ENCODE data around the gene NAGPA.

The NAGPA gene

DNA sequence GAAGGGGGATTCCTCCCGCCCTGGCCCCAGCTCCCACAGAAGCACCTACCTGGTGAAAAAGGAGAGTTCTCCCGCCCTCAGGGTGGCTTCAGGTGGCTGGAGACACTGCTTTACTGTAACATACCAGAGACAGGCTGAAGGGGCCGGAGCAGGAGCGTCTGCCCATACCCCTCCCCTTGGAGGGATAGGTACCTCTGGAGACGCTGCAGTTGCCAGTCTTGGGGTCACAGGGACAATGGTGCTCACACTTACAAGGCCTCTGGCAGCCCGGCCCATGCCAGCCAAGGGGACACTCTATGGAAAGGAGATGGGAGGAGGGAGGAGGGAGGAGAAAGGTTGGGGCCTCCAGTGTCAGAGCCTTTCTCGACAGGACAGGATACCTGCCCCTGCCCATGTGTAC lies 6.6 kb downstream of the NAGPA start:
- DNase-seq, result no peak

- no peak for DNase-seq
Measured at GRCh38 chr16:5026664-5027063, 7.1 kb downstream of the NAGPA start.

DNA sequence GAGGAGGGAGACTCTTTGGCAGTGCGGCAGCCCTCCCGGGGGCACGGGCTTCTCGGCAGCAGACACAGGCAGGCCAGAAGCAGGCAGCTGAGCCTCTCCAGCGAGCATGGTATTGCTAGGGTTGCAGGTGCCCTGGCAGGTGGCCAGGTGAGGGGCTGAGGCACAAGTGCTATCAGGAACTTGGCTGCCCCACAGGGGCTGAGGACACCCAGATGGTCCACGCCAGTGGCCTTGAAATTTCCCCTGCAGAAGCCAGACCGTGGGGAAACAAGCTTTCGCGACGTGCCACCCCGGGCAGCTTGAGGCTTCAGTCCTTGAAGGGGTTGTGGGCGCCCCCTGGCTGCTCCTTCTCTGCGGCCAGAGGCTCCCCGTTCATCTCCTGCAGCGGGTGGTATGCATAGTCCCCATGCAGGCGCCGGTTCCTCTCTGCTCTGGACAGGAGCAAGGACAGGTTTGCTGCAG lies 8.5 kb downstream of the NAGPA start:
- no peak for DNase-seq

GRCh38 chr16:5024632-5025031 lies 9.1 kb downstream of the NAGPA start:
- DNase-seq, result no peak

DNA sequence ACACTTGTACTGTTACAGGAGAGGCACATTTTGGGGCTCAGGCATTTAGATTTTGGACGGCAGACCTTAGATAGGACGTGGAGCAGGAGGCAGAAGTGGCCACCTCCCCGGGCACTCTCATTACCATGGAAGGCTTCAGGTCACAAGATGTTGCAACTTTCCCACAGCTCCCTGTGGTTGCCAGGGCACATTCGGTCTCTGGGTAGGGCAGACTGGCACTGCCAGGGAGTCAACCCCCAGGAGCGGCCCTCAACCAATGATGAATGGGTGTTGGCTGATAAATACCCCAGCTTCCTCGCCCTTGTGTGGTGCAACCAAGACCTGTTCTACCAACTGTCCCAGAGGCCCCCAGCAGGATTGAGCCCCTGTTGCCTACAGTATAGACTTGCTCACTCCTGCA lies 11.2 kb downstream of the NAGPA start:
- no peak for DNase-seq

DNA sequence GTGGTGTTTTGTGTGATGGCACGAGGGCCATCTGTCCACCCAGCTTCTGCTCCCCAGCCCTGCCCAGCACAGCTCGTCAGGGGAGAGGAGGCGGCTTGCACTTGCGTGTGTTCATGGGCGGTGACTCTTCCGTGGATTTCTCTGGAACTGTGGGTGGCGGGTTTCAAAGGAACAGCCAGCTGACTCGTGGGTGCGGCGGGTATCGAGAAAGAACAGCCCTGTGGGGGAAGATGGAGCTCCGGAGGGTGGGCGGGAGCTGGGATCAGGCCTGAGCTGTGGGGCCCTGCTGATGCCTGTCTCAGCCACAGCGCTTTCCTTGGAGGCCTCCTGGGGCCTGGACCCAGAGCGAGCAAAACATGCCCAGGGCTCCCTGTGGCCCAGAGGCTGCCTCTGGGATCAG lies 13.2 kb downstream of the NAGPA start:
- no peak for DNase-seq

- DNase-seq, result no peak
Measured at GRCh38 chr16:5019775-5020174, 14.0 kb downstream of the NAGPA start.

GRCh38 chr16:5018793-5019192 lies 14.9 kb downstream of the NAGPA start:
- DNase-seq, result no peak

- DNase-seq, result no peak
Measured at GRCh38 chr16:5017678-5017969, 16.1 kb downstream of the NAGPA start.

- no peak for DNase-seq
Measured at GRCh38 chr16:5016967-5017677, 16.6 kb downstream of the NAGPA start.

- DNase-seq, result no peak
Measured at GRCh38 chr16:5015887-5016286, 17.8 kb downstream of the NAGPA start.

DNA sequence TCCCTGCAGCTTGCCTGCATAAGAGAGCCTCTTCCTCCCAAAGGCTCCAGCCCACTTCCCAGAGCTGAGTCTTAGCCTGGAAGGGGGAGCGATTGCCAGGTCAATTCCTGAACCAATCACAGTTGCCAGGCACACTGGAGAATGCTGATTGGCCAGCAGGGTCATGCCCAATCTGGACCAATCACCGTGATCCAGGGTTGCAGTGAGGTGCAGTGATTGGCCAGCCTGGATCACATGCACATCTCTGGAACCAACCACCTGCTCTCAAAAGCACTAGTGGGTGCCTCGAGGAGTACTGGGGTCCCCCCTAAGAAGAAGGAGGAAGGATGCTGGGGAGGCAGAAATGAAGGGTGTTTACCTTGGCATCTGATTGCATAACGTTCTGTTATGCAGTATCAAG lies 18.4 kb downstream of the NAGPA start:
- no peak for DNase-seq

- no peak for DNase-seq
Measured at GRCh38 chr16:5012887-5013286, 20.8 kb downstream of the NAGPA start.

GRCh38 chr16:5011637-5012036 lies 22.1 kb downstream of the NAGPA start:
- DNase-seq, result no peak

DNA sequence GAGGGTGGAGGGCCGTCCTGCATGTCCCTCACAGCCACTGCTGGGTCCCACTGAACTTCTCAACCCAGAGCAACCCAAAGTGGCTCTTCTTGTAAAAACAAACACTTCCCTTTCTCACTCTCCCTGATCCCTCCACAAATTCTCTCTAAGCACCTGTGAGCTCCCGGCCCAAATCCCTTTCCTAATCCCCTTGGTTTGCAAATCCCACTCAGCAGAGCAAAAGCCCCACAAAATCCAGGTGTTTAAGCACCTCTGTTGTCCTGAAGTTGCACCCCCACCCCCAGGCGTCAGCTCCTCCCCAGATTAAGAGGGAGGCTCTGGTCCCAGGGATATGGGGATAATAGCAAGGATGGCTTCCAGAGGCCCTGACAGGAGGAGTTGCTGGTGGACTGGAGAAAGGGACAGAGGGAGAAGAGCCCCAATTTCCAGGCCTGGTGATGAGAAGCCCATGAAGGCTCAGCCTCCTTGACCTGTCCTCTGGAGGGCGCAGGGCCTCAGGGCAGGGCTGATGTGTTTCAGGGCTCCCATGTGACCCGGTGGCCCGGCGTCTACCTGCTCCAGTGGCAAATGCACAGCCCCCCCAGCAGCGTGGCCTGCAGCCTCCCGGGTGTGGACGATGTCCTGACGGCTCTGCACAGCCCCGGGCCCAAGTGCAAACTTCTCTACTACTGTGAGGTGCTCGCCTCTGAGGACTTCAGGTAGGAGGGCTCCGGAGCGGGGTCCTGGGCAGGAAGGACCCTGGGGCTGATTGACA lies 23.0 kb downstream of the NAGPA start:
- DNase-seq, result no peak

DNA sequence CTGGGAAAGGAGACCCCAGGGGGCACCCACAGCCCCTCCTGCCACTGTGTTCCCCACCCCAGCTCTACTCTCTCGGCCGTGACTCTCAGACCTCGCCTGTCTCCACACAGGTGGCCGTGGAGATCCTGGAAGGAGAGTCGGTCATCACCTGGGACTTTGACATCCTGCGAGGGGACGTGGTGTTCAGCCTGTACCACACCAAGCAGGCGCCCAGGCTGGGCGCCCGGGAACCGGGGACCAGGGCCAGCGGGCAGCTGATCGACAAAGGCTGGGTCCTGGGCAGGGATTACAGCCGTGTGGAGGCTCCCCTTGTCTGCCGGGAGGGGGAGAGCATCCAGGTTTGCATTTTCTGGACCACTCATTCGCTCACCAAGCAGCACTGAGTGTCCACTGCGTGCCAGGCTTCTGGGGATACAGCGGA lies 25.4 kb downstream of the NAGPA start:
- no peak for DNase-seq

- DNase-seq, result no peak
Measured at GRCh38 chr16:5007256-5007655, 26.5 kb downstream of the NAGPA start.

DNA sequence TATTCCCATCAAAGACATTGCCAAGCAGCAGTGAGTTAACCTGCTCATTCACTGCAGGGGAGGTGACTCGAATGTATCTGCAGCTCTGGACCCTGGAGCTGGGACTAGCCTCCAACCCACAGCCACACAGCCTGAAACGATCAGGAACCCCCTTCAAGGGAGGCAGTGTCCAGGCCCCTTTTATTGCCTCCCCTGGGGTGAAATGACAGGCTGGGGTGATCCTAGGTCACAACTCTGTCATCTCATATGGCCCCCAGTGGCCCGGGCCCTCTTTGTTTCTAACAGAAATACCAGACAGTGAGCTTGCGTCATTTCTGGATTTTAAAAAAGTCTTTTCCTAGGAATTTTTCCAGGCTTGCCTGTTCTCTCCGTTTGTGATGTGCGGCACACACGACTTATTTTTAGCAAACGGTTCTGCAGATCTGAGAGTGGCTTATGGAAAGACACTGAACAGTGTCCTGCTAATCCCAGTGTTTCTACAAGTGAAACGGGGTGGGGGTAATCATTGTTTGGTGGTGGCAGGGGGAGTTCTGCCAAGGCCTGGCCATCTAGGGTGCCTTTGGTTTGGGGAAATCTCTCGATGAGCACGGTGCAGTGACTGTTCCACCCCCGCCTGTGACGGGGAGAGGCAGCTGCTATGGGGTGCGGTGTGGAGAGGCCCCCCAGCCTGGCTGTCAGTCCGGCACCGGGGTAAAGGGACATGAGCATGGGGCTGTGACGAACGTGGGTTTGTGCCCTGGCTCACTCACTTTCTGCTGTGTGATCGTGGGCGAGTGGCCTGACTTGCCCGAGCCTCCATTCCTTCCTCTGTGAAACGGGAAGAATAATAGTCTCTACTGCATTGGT lies 27.2 kb downstream of the NAGPA start:
- DNase-seq, result no peak

DNA sequence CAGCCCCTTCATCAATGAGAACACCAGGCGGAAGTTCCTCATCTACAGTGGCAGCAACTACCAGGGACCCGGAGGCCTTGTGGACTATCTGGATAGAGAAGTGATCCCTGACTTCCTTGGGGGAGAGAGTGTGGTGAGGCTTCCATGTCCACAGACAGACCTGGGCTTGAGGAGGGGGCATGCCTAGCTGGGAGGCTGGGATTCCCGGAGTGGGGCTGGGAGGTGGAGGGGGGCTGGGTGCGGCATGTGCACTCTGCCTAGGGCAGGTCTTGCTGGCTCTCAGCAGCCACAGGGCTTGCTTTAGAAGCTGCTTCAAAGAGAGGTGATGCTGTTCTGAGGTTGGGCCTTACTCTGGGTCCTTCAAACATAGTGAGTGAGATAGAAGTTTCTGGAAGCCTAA lies 27.8 kb downstream of the NAGPA start:
- DNase-seq, result no peak

- DNase-seq, result no peak
Measured at GRCh38 chr16:5004311-5004710, 29.4 kb downstream of the NAGPA start.

- DNase-seq, result no peak
Measured at GRCh38 chr16:5003828-5004227, 29.9 kb downstream of the NAGPA start.

DNA sequence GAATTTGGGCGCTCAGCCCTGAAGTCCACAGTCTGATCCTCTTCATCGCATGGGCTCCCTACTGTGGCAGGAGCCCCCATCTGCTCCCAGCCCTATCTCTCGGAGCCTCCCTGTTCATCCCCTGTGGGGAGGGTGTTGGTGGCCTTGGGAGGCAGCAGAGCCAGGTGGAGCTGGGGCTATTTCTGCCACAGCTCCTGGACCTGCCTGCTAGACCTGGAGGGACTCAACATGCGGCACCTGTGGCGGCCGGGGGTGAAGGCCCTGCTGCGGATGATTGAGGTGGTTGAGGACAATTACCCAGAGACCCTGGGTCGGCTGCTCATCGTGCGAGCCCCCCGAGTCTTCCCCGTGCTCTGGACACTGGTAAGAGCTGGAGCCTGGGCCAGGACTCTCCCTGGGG lies 30.5 kb downstream of the NAGPA start:
- no peak for DNase-seq

DNA sequence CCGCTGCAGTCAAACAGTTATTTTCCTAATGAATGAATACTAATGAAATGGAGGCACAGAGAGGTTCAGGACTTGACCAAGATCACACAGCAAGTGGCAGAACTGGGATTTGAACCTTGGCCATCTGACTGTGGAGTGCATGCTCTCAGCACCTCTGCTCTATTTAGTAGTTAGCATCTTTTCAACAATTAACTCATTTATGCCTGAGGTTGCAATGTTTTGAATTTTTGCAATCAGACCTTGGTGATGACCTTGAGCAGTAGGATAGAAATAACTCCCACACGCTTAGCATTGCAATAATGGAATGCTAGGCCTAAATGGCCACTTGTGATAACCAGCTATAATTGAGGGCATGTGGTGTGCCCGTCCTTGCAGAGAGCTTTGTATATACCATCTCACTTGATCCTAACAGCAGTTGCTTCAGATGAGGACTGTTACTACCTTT lies 31.0 kb downstream of the NAGPA start:
- no peak for DNase-seq

- no peak for DNase-seq
Measured at GRCh38 chr16:5001986-5002385, 31.7 kb downstream of the NAGPA start.
